Measurements from ENCODE around the gene ANKS1A. TPM values are rescaled to one million over a fixed set of nuclear protein-coding genes. Genes with fewer than 3 reads are reported as not detected.

ANKS1A gene
- polyA plus RNA-seq, 1 of the 3 experiments (the other 2 are of a cell fraction), result 7.6 TPM

- TF ChIP-seq, protein P1, sequence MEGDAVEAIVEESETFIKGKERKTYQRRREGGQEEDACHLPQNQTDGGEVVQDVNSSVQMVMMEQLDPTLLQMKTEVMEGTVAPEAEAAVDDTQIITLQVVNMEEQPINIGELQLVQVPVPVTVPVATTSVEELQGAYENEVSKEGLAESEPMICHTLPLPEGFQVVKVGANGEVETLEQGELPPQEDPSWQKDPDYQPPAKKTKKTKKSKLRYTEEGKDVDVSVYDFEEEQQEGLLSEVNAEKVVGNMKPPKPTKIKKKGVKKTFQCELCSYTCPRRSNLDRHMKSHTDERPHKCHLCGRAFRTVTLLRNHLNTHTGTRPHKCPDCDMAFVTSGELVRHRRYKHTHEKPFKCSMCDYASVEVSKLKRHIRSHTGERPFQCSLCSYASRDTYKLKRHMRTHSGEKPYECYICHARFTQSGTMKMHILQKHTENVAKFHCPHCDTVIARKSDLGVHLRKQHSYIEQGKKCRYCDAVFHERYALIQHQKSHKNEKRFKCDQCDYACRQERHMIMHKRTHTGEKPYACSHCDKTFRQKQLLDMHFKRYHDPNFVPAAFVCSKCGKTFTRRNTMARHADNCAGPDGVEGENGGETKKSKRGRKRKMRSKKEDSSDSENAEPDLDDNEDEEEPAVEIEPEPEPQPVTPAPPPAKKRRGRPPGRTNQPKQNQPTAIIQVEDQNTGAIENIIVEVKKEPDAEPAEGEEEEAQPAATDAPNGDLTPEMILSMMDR (IDR thresholded peaks at IDR 0.05), result peak; percentile 94
- TF ChIP-seq RXRA (IDR thresholded peaks at IDR 0.05; ENCODE audit: borderline replicate concordance, low read depth) (no peak), SMC3 (IDR thresholded peaks at IDR 0.05; ENCODE audit: low read depth, low read length) (peak; percentile 93), TEAD4 (IDR thresholded peaks at IDR 0.05; ENCODE audit: borderline replicate concordance, insufficient read depth) (no peak), FOXJ3 (CRISPR knock-in tag; IDR thresholded peaks at IDR 0.05) (no peak), RFX5 (IDR thresholded peaks at IDR 0.05; ENCODE audit: low read length) (no peak), GABPA (IDR thresholded peaks at IDR 0.05; ENCODE audit: low read depth) (no peak), TAF1 (IDR thresholded peaks at IDR 0.05; ENCODE audit: borderline replicate concordance, low read depth, low read length) (no peak), JUND (IDR thresholded peaks at IDR 0.05) (no peak), FOSL2 (IDR thresholded peaks at IDR 0.05; ENCODE audit: borderline replicate concordance, low read depth) (no peak)
Observed at GRCh38 chr6:35139924-35140638, 251.0 kb downstream of the ANKS1A start (continued).

GRCh38 chr6:35140639-35141006, 251.6 kb downstream of the ANKS1A start:
- Histone ChIP-seq H3K9me2 (no peaks in the 10 kb centered on the region), H3K27me3 (ENCODE audit: insufficient read depth) (no peaks in the 10 kb centered on the region), H3K4me2 (no peak overlapping the region), H3K36me3 (replicated peaks in 1 of 2; ENCODE audit: control insufficient read depth in 1 of 2, insufficient read depth in 2 of 2, low read length in 1 of 2) (no peaks in the 10 kb centered on the region), H4K20me1 (ENCODE audit: insufficient read depth) (no peaks in the 10 kb centered on the region), H3K79me2 (ENCODE audit: insufficient read depth) (no peaks in the 10 kb centered on the region), H2AFZ (ENCODE audit: low read depth) (no peak overlapping the region), H3F3A (replicated peaks; ENCODE audit: insufficient read depth) (no peaks in the 10 kb centered on the region), H3K9me3 (no peaks in the 10 kb centered on the region), H3K9ac (no peak overlapping the region), H3K4me3 (ENCODE audit: low read depth in 2 of 2, low read length in 1 of 2) (no peak overlapping the region), H3K4me1 (ENCODE audit: control insufficient read depth in 1 of 2, insufficient read depth in 2 of 2, low read depth in 1 of 2, low read length in 1 of 2) (no peaks in the 10 kb centered on the region), H3K27ac (ENCODE audit: low read depth in 2 of 2, low read length in 1 of 2) (no peak overlapping the region)
- TF ChIP-seq, protein P2, sequence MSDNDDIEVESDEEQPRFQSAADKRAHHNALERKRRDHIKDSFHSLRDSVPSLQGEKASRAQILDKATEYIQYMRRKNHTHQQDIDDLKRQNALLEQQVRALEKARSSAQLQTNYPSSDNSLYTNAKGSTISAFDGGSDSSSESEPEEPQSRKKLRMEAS (IDR thresholded peaks at IDR 0.05; ENCODE audit: low read depth), result no peak
- TF ChIP-seq GATA2 (CRISPR knock-in tag; IDR thresholded peaks at IDR 0.05), result no peak
- TF ChIP-seq SMC3 (IDR thresholded peaks at IDR 0.05; ENCODE audit: low read depth, low read length), result no peak
- no peak for TF ChIP-seq FOSL2 (IDR thresholded peaks at IDR 0.05; ENCODE audit: borderline replicate concordance, low read depth)
- no peak for TF ChIP-seq EP300 (IDR thresholded peaks at IDR 0.05; ENCODE audit: borderline replicate concordance in 1 of 2, low read depth in 1 of 2, low read length in 1 of 2)
- no peak for TF ChIP-seq NRF1 (IDR thresholded peaks at IDR 0.05; ENCODE audit: low read depth, low read length)
- no peak for TF ChIP-seq TEAD4 (IDR thresholded peaks at IDR 0.05; ENCODE audit: borderline replicate concordance, insufficient read depth)
- TF ChIP-seq RFX5 (IDR thresholded peaks at IDR 0.05; ENCODE audit: low read length), result no peak
- TF ChIP-seq YY1 (IDR thresholded peaks at IDR 0.05; ENCODE audit: low read depth), result no peak
- TF ChIP-seq JUND (IDR thresholded peaks at IDR 0.05), result no peak
- TF ChIP-seq NFIC (IDR thresholded peaks at IDR 0.05; ENCODE audit: borderline replicate concordance), result no peak
- TF ChIP-seq, protein P3, sequence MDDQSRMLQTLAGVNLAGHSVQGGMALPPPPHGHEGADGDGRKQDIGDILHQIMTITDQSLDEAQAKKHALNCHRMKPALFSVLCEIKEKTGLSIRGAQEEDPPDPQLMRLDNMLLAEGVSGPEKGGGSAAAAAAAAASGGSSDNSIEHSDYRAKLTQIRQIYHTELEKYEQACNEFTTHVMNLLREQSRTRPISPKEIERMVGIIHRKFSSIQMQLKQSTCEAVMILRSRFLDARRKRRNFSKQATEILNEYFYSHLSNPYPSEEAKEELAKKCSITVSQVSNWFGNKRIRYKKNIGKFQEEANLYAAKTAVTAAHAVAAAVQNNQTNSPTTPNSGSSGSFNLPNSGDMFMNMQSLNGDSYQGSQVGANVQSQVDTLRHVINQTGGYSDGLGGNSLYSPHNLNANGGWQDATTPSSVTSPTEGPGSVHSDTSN (IDR thresholded peaks at IDR 0.05), result no peak
- no peak for TF ChIP-seq EZH2phosphoT487 (IDR thresholded peaks at IDR 0.05; ENCODE audit: borderline replicate concordance, low read depth)
- no peak for TF ChIP-seq ZBTB33 (IDR thresholded peaks at IDR 0.05; ENCODE audit: borderline replicate concordance, low read depth)
- TF ChIP-seq REST (IDR thresholded peaks at IDR 0.05; ENCODE audit: low read depth, low read length), result no peak
- TF ChIP-seq ELF1 (IDR thresholded peaks at IDR 0.05), result no peak
- TF ChIP-seq TAF1 (IDR thresholded peaks at IDR 0.05; ENCODE audit: borderline replicate concordance, low read depth, low read length), result no peak
- WGBS (ENCODE audit: low lambda C conversion rate), result 58% methylated on average over 14 of the region's 15 CpGs
- ChIA-PET POLR2A (no interaction called here), CTCF (interaction anchor here (0.7 to 5.2 kb wide), 59 partner anchors 8 to 681 kb away, joined by 3 to 108 read pairs (median 4); partner anchors contain the start of gene TAF11)
- DNase-seq, result no peak
